HepG2 (cell line): ENCODE results near the gene KRTAP13-4. TPM values are rescaled to one million over a fixed set of nuclear protein-coding genes. Genes with fewer than 3 reads are reported as not detected.

Experiments used
- ATAC-seq: fragments of 200-7000 bp; cut with Tn5 transposase; 3 replicates; pipeline ENCODE4 v1.9.1; 2020; ENCODE audit warnings: mild to moderate bottlenecking, moderate library complexity
- BruUV-seq: library from RNA; stranded (reverse); fragments of 400-500 nt; replicated peaks from 2 replicates; lab custom pipeline; 2021; lab: Mats Ljungman, UMichigan
- CTCF ChIA-PET: fragments of 300-600 bp; formaldehyde crosslinking; extraction: SDS; loops from one replicate; lab custom pipeline; 2021; ENCODE audit warnings: low total read pairs, inconsistent platforms, low intra/inter-chr PET ratio; lab: Yijun Ruan, JAX
- POLR2A ChIA-PET: fragments of 350-600 bp; sonication (Branson Sonifier 250); formaldehyde crosslinking; loops from one replicate; lab custom pipeline; 2020; ENCODE audit warnings: antibody characterized with exemption, inconsistent platforms; lab: Yijun Ruan, JAX
- DNase-seq: peaks from one replicate; pipeline ENCODE4 v3.0.0-alpha.2; 2015; ENCODE audit warnings: low spot score
- FAIRE-seq: peaks from 3 replicates; lab custom pipeline; 2011; peaks lifted over from hg19 to GRCh38; lab: Jason Lieb, UNC
- H2AFZ ChIP-seq: one replicate; pipeline ENCODE4 v1.6.1; 2011; ENCODE audit warnings: low read length, inconsistent platforms
- H3K27ac ChIP-seq: fragments of 300-600 bp; 3 replicates; pipeline ENCODE4 v1.8.0; 2011; ENCODE audit warnings: mixed run types, mild to moderate bottlenecking, mixed read lengths, low read length, inconsistent platforms; ENCODE audit not compliant: insufficient read depth; ENCODE audit errors: extremely low read length
- H3K27me3 ChIP-seq, 2 experiments: fragments of 200-600 bp in 1 of 2; 2 replicates in 1 of 2; 3 replicates in 1 of 2; pipeline versions ENCODE4 v1.6.0 to v1.8.0; 2011; ENCODE audit warnings: low read length in 2 of 2, mild to moderate bottlenecking in 2 of 2, moderate library complexity in 2 of 2, inconsistent platforms in 1 of 2; ENCODE audit not compliant: insufficient read depth in 2 of 2, control insufficient read depth in 1 of 2
- H3K36me3 ChIP-seq, 2 experiments: fragments of 200-600 bp in 1 of 2; replicated peaks in 1 of 2; 2 replicates in 1 of 2; 3 replicates in 1 of 2; pipeline versions ENCODE4 v1.5.1 to v1.8.0; 2011; ENCODE audit warnings: low read length in 2 of 2, inconsistent platforms in 1 of 2; ENCODE audit not compliant: insufficient read depth in 2 of 2, control insufficient read depth in 1 of 2
- H3K4me1 ChIP-seq: 2 replicates; pipeline ENCODE4 v1.5.1; 2012; ENCODE audit warnings: low read length, inconsistent platforms; ENCODE audit not compliant: insufficient read depth
- H3K4me2 ChIP-seq: 2 replicates; pipeline ENCODE4 v1.6.0; 2011; ENCODE audit warnings: low read depth, low read length, inconsistent platforms
- H3K4me3 ChIP-seq, 3 experiments: fragments of 200-600 bp in 1 of 3; sonication (generic), shearing (Covaris generic) in 1 of 3; replicated peaks in 1 of 3; 2 replicates each; pipeline ENCODE4 v1.5.1; 2011 to 2016; ENCODE audit warnings: low read length in 3 of 3, inconsistent platforms in 2 of 3, low read depth in 2 of 3, mild to moderate bottlenecking in 2 of 3, control low read depth in 1 of 3, mixed read lengths in 1 of 3; ENCODE audit not compliant: insufficient read depth in 1 of 3
- H3K79me2 ChIP-seq: one replicate; pipeline ENCODE4 v1.6.1; 2011; ENCODE audit warnings: low read length, inconsistent platforms; ENCODE audit not compliant: insufficient read depth
- H3K9ac ChIP-seq: 2 replicates; pipeline ENCODE4 v1.6.0; 2011; ENCODE audit warnings: mild to moderate bottlenecking, low read depth, low read length, inconsistent platforms; ENCODE audit not compliant: insufficient read depth
- H3K9me3 ChIP-seq: 2 replicates; pipeline ENCODE4 v1.5.1; 2012; ENCODE audit warnings: mild to moderate bottlenecking, low read length
- H4K20me1 ChIP-seq: 2 replicates; pipeline ENCODE4 v1.6.0; 2011; ENCODE audit warnings: inconsistent platforms, mild to moderate bottlenecking, low read length, moderate library complexity; ENCODE audit not compliant: insufficient read depth
- HNRNPK ChIP-seq: fragments of 200-400 bp; formaldehyde crosslinking; IDR thresholded peaks from 2 replicates; pipeline ENCODE4 v1.6.1; 2018; ENCODE audit warnings: low read length, low read depth, moderate library complexity, mild to moderate bottlenecking; ENCODE audit not compliant: poor library complexity, severe bottlenecking
- KDM5A ChIP-seq: fragments of 200-600 bp; sonication (generic); IDR thresholded peaks from 2 replicates; pipeline ENCODE4 v1.7.0; 2018; ENCODE audit warnings: antibody characterized with exemption, mild to moderate bottlenecking, low read length, borderline replicate concordance
- NFE2 ChIP-seq: sonication (generic); formaldehyde crosslinking; IDR thresholded peaks from 2 replicates; pipeline ENCODE4 v1.4.0; 2020; ENCODE audit warnings: missing genetic modification reagents
- NR2C2 ChIP-seq: sonication (generic); formaldehyde crosslinking; IDR thresholded peaks from 2 replicates; pipeline ENCODE4 v1.4.0; 2020; ENCODE audit warnings: missing genetic modification reagents, mild to moderate bottlenecking, moderate library complexity, borderline replicate concordance
- POLR2AphosphoS5 ChIP-seq: IDR thresholded peaks from 2 replicates; pipeline ENCODE4 v1.6.1; 2012; ENCODE audit warnings: low read depth, low read length
- ZFP62 ChIP-seq: sonication (generic); formaldehyde crosslinking; IDR thresholded peaks from 2 replicates; pipeline ENCODE4 v1.4.0; 2020; ENCODE audit warnings: missing genetic modification reagents
- ZKSCAN1 ChIP-seq: fragments of 150-350 bp; IDR thresholded peaks from 2 replicates; pipeline ENCODE4 v1.6.1; 2014; ENCODE audit warnings: low read length
- ZNF317 ChIP-seq: sonication (generic); formaldehyde crosslinking; IDR thresholded peaks from 2 replicates; pipeline ENCODE4 v1.5.0; 2020; ENCODE audit warnings: mild to moderate bottlenecking, missing genetic modification reagents
- ZNF484 ChIP-seq: sonication (generic); formaldehyde crosslinking; IDR thresholded peaks from 2 replicates; pipeline ENCODE4 v1.5.1; 2020; ENCODE audit warnings: mild to moderate bottlenecking, low read depth, missing genetic modification reagents, borderline replicate concordance
- ZNF776 ChIP-seq: sonication (generic); formaldehyde crosslinking; IDR thresholded peaks from 2 replicates; pipeline ENCODE4 v1.4.0; 2020; ENCODE audit warnings: mild to moderate bottlenecking, missing genetic modification reagents
- ZNF792 ChIP-seq: IDR thresholded peaks from 2 replicates; pipeline ENCODE4 v1.6.1; 2016
- ZZZ3 ChIP-seq: sonication (generic); formaldehyde crosslinking; IDR thresholded peaks from 2 replicates; pipeline ENCODE4 v1.4.0; 2020; ENCODE audit warnings: missing genetic modification reagents, mild to moderate bottlenecking, borderline replicate concordance
- WGBS: methylation state at CpG from one replicate; pipeline ENCODE4 v1.1.6; 2017; ENCODE audit warnings: low lambda C conversion rate; 5-methylcytosine and 5-hydroxymethylcytosine counted together
- in situ Hi-C: cut with HindIII; loops from 2 replicates; pipeline ENCODE4 v1.10.0; 2017; ENCODE audit warnings: low pct_unique_long_range_greater_than_20kb; ENCODE audit not compliant: extremely low pct_ligation_motif_present
- intact Hi-C: fragments of 100-400 bp; cut with micrococcal nuclease; formaldehyde crosslinking; loops from one replicate; pipeline ENCODE4 v1.10.0; 2022; ENCODE audit not compliant: unreplicated experiment
- polyA plus RNA-seq, 8 experiments: library from polyadenylated mRNA; depleted of rRNA in 3 of 8; stranded (reverse) in 7 of 8; unstranded in 1 of 8; fragments of >200 nt; fragmentation: Illumina TruSeq in 4 of 8; extraction: Trizol in 4 of 8; gene quantifications; 2 replicates each; pipeline versions ENCODE4 v1.2.1 to v1.2.3, GENCODE V29; 2011 to 2016; ENCODE audit warnings: low read depth in 4 of 8, missing spikeins in 1 of 8, mixed read lengths in 1 of 8; ENCODE audit not compliant: insufficient read depth in 1 of 8
- total RNA-seq, 5 experiments: library from RNA; depleted of rRNA; stranded (reverse); fragments of >200 nt; fragmentation: Illumina TruSeq; extraction: Trizol; gene quantifications; 2 replicates each; pipeline ENCODE4 v1.2.3, GENCODE V29; 2016; ENCODE audit warnings: low read depth in 1 of 5
- TF ChIP-seq, protein P1 (sequence below): sonication (generic); formaldehyde crosslinking; conservative IDR thresholded peaks from 2 replicates; pipeline ENCODE4 v1.8.0; 2022; ENCODE audit warnings: mild to moderate bottlenecking, moderate library complexity, missing genetic modification reagents
- TF ChIP-seq, protein P2 (sequence below): sonication (generic); formaldehyde crosslinking; IDR thresholded peaks from 2 replicates; pipeline ENCODE4 v1.9.0; 2021; ENCODE audit warnings: missing genetic modification reagents, mild to moderate bottlenecking, borderline replicate concordance

The KRTAP13-4 gene
- total and polyA plus RNA-seq, 2 of the 13 experiments (the other 11 are each of a cell fraction or from before 2014, with no cell fraction given) = not detected

DNA sequence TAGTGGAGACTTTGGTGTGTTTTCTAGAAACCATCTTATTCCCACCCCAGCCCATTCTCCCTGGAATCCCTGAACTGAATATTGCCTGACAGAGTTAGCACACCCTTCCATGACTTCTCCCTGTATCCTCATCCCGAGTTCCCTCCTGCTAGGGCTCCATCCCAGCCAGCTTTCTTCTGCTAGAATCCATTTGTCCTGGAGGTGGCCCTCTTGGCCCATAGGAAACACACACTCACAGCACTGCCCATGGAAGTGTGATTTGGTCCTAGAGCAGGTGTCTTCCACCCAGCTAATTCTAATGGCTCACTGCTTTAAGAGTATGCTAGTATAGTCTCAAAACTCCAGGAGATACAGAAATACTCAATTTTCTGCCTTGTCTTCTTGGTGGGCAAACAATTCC is 14.2 kb downstream of the KRTAP13-4 start:
- DNase-seq = no peak
- Histone ChIP-seq H4K20me1 (no peaks in the 10 kb centered on the region), H3K79me2 (no peaks in the 10 kb centered on the region)
- no peak for ATAC-seq
- WGBS = 13% methylated on average over 1 of the region's 1 CpG
- TF ChIP-seq ZZZ3 (CRISPR knock-in tag) (no peak), ZNF317 (CRISPR knock-in tag) (no peak)
- TF ChIP-seq, protein P1, sequence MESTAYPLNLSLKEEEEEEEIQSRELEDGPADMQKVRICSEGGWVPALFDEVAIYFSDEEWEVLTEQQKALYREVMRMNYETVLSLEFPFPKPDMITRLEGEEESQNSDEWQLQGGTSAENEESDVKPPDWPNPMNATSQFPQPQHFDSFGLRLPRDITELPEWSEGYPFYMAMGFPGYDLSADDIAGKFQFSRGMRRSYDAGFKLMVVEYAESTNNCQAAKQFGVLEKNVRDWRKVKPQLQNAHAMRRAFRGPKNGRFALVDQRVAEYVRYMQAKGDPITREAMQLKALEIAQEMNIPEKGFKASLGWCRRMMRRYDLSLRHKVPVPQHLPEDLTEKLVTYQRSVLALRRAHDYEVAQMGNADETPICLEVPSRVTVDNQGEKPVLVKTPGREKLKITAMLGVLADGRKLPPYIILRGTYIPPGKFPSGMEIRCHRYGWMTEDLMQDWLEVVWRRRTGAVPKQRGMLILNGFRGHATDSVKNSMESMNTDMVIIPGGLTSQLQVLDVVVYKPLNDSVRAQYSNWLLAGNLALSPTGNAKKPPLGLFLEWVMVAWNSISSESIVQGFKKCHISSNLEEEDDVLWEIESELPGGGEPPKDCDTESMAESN = no peak
- TF ChIP-seq, all 625 proteins: peak for 0
- intact Hi-C loops (no loop called here), in situ Hi-C loops (no loop called here)
- POLR2A ChIA-PET = no interaction called here
- BruUV-seq = no TSS peak
- CTCF ChIA-PET = no interaction called here
- no peaks in the 10 kb centered on the region for H3K36me3 ChIP-seq
- no peaks in the 10 kb centered on the region for H3K4me1 ChIP-seq
- no peak overlapping the region for H3K27ac ChIP-seq
- no peak for FAIRE-seq
- H3K9ac ChIP-seq = no peak overlapping the region
- H3K27me3 ChIP-seq = no peaks in the 10 kb centered on the region
- peaks cover 89% of the 10 kb centered on the region for H3K9me3 ChIP-seq
- no peak overlapping the region for H2AFZ ChIP-seq
- no peak overlapping the region for H3K4me3 ChIP-seq
- H3K4me2 ChIP-seq = no peak overlapping the region

DNA sequence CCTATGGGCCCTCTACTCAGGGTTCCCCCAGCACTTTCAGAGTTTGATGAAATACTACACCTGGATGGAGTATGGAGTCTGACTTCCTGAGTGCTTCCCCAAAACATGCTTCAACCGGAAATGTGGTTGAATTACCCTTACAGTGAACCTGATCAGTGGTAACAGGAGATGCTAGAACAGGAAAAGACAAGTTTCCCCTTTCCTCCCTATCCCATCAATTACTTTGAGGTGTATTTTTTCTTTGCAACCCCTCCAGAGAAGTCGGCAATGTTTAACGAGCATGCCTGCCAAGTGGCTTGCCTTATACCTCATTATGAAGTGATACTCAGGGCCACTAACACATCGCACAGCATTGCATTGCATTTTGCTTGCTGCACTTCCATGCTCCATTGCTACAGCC is 17.0 kb downstream of the KRTAP13-4 start:
- POLR2A ChIA-PET = no interaction called here

More for the DNA sequence above, 17.0 kb downstream of the KRTAP13-4 start:
- in situ Hi-C loops (no loop called here), intact Hi-C loops (no loop called here)
- no peaks in the 10 kb centered on the region for H3K27me3 ChIP-seq
- no peak for DNase-seq
- CTCF ChIA-PET = no interaction called here
- 0% methylated on average over 4 of the region's 4 CpGs for WGBS
- ATAC-seq = no peak
- H3K4me3 ChIP-seq = no peak overlapping the region
- H2AFZ ChIP-seq = no peak overlapping the region
- no peak overlapping the region for H3K4me2 ChIP-seq
- peaks cover 83% of the 10 kb centered on the region for H3K9me3 ChIP-seq
- FAIRE-seq = no peak
- H3K79me2 ChIP-seq = no peaks in the 10 kb centered on the region
- no peaks in the 10 kb centered on the region for H4K20me1 ChIP-seq
- no peaks in the 10 kb centered on the region for H3K36me3 ChIP-seq
- no peak overlapping the region for H3K27ac ChIP-seq
- no peaks in the 10 kb centered on the region for H3K4me1 ChIP-seq
- no peak overlapping the region for H3K9ac ChIP-seq
- no peak for TF ChIP-seq POLR2AphosphoS5
- TF ChIP-seq ZFP62 (CRISPR knock-in tag) = no peak
- no peak for TF ChIP-seq NR2C2 (CRISPR knock-in tag)
- TF ChIP-seq, protein P2, sequence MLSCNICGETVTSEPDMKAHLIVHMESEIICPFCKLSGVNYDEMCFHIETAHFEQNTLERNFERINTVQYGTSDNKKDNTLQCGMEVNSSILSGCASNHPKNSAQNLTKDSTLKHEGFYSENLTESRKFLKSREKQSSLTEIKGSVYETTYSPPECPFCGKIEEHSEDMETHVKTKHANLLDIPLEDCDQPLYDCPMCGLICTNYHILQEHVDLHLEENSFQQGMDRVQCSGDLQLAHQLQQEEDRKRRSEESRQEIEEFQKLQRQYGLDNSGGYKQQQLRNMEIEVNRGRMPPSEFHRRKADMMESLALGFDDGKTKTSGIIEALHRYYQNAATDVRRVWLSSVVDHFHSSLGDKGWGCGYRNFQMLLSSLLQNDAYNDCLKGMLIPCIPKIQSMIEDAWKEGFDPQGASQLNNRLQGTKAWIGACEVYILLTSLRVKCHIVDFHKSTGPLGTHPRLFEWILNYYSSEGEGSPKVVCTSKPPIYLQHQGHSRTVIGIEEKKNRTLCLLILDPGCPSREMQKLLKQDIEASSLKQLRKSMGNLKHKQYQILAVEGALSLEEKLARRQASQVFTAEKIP (CRISPR knock-in tag) = no peak
- TF ChIP-seq ZNF484 (CRISPR knock-in tag) = no peak
- no peak for TF ChIP-seq NFE2 (CRISPR knock-in tag)
- no peak for TF ChIP-seq KDM5A
- TF ChIP-seq ZNF792 (CRISPR knock-in tag) = no peak
- no peak for TF ChIP-seq ZNF776 (CRISPR knock-in tag)
- TF ChIP-seq HNRNPK = no peak
- TF ChIP-seq ZKSCAN1 = no peak
- BruUV-seq = no TSS peak
